CD14-positive monocyte (primary cell): ENCODE measurements around the gene LRRC47. TPM values are rescaled to one million over a fixed set of nuclear protein-coding genes. Genes with fewer than 3 reads are reported as not detected.

ENCODE experiments used
- DNase-seq, 3 donors: peaks; one replicate each; pipeline ENCODE4 v3.0.0-alpha.2; 2011 to 2022
- H2AFZ ChIP-seq: 2 replicates; pipeline ENCODE4 v1.6.0; 2012; ENCODE audit warnings: mild to moderate bottlenecking, low read depth, low read length, inconsistent platforms; ENCODE audit not compliant: insufficient read depth, poor library complexity, severe bottlenecking
- H3K27ac ChIP-seq, 2 donors: 1 replicate in 1 of 2; 2 replicates in 1 of 2; pipeline ENCODE4 v1.5.1; 2012 to 2013; ENCODE audit warnings: low read length in 2 of 2, control low read depth in 1 of 2, inconsistent platforms in 1 of 2, low read depth in 1 of 2, mild to moderate bottlenecking in 1 of 2
- H3K27me3 ChIP-seq, 2 donors: one replicate each; pipeline versions ENCODE4 v1.6.0 to v1.6.1; 2011 to 2013; ENCODE audit warnings: low read length in 2 of 2; ENCODE audit not compliant: control insufficient read depth in 2 of 2, insufficient read depth in 2 of 2
- H3K36me3 ChIP-seq, 2 donors: replicated peaks in 1 of 2; 1 replicate in 1 of 2; 2 replicates in 1 of 2; pipeline versions ENCODE4 v1.5.1 to v1.6.1; 2012 to 2013; ENCODE audit warnings: low read length in 2 of 2, control low read depth in 1 of 2, inconsistent platforms in 1 of 2, mild to moderate bottlenecking in 1 of 2; ENCODE audit not compliant: insufficient read depth in 2 of 2, control insufficient read depth in 1 of 2
- H3K4me1 ChIP-seq, 2 donors: 1 replicate in 1 of 2; 2 replicates in 1 of 2; pipeline versions ENCODE4 v1.5.1 to v1.6.1; 2012 to 2013; ENCODE audit warnings: low read length in 2 of 2, control low read depth in 1 of 2, inconsistent platforms in 1 of 2, mild to moderate bottlenecking in 1 of 2, moderate library complexity in 1 of 2; ENCODE audit not compliant: insufficient read depth in 2 of 2, control insufficient read depth in 1 of 2
- H3K4me2 ChIP-seq: replicated peaks from 2 replicates; pipeline ENCODE3; 2012; ENCODE audit warnings: low read length, moderate library complexity, mild to moderate bottlenecking; ENCODE audit not compliant: poor library complexity, severe bottlenecking; ENCODE audit errors: extremely low read depth
- H3K4me3 ChIP-seq, 3 experiments: fragments of 200-600 bp in 1 of 3; sonication (generic) in 1 of 3; replicated peaks in 1 of 3; 1 replicate in 2 of 3; 2 replicates in 1 of 3; pipeline ENCODE4 v1.5.1; 2011 to 2013; ENCODE audit warnings: low read length in 3 of 3, mild to moderate bottlenecking in 3 of 3, control low read depth in 2 of 3, low read depth in 2 of 3, inconsistent platforms in 1 of 3, moderate library complexity in 1 of 3
- H3K79me2 ChIP-seq: 2 replicates; pipeline ENCODE4 v1.6.0; 2012; ENCODE audit warnings: mild to moderate bottlenecking, control low read depth, inconsistent platforms, low read length, moderate library complexity; ENCODE audit not compliant: insufficient read depth
- H3K9ac ChIP-seq: 2 replicates; pipeline ENCODE4 v1.6.0; 2017; ENCODE audit warnings: low read length, mild to moderate bottlenecking; ENCODE audit not compliant: insufficient read depth, poor library complexity, severe bottlenecking
- H3K9me3 ChIP-seq, 2 donors: replicated peaks in 1 of 2; 1 replicate in 1 of 2; 2 replicates in 1 of 2; pipeline versions ENCODE4 v1.5.1 to v1.6.1; 2012 to 2013; ENCODE audit warnings: low read length in 2 of 2, control low read depth in 1 of 2; ENCODE audit not compliant: control insufficient read depth in 1 of 2, insufficient read depth in 1 of 2
- H4K20me1 ChIP-seq: 2 replicates; pipeline ENCODE4 v1.6.0; 2012; ENCODE audit warnings: mild to moderate bottlenecking, low read length, control low read depth, moderate library complexity; ENCODE audit not compliant: insufficient read depth
- H3K27ac Mint-ChIP-seq, 7 donors: one replicate each; pipeline ENCODE4 v1.8.0; 2020; ENCODE audit warnings: mild to moderate bottlenecking in 7 of 7, mixed read lengths in 7 of 7, moderate library complexity in 6 of 7, inconsistent platforms in 2 of 7
- H3K27me3 Mint-ChIP-seq, 3 donors: one replicate each; pipeline ENCODE4 v1.8.0; 2021 to 2022; ENCODE audit warnings: low read depth in 3 of 3, mild to moderate bottlenecking in 3 of 3, mixed read lengths in 3 of 3, moderate library complexity in 3 of 3, inconsistent platforms in 1 of 3
- H3K36me3 Mint-ChIP-seq, 2 donors: one replicate each; pipeline ENCODE4 v1.8.0; 2020; ENCODE audit warnings: mixed read lengths in 2 of 2, inconsistent platforms in 1 of 2, mild to moderate bottlenecking in 1 of 2
- H3K4me1 Mint-ChIP-seq: one replicate; pipeline ENCODE4 v1.8.0; 2020; ENCODE audit warnings: mild to moderate bottlenecking, mixed read lengths
- H3K4me3 Mint-ChIP-seq, 2 donors: one replicate each; pipeline ENCODE4 v1.8.0; 2020; ENCODE audit warnings: mild to moderate bottlenecking in 2 of 2, mixed read lengths in 2 of 2, moderate library complexity in 1 of 2
- H3K9me3 Mint-ChIP-seq, 7 donors: one replicate each; pipeline ENCODE4 v1.8.0; 2020 to 2022; ENCODE audit warnings: mixed read lengths in 7 of 7, mild to moderate bottlenecking in 6 of 7, moderate library complexity in 6 of 7, inconsistent platforms in 2 of 7
- WGBS: methylation state at CpG from one replicate; pipeline ENCODE4 v1.1.5; 2013; ENCODE audit warnings: missing lambda C conversion rate; ENCODE audit not compliant: insufficient coverage; 5-methylcytosine and 5-hydroxymethylcytosine counted together
- intact Hi-C, 2 donors: fragments of 100-400 bp; cut with micrococcal nuclease; formaldehyde crosslinking; loops; one replicate each; pipeline versions ENCODE4 v1.15.0 to v1.15.1; 2023
- polyA plus RNA-seq, 3 donors: library from polyadenylated mRNA; depleted of rRNA in 1 of 3; unstranded in 2 of 3; stranded (reverse) in 1 of 3; fragments of 300-500 nt in 2 of 3; fragments of >200 nt in 1 of 3; fragmentation: Illumina TruSeq in 2 of 3; gene quantifications; 1 replicate in 2 of 3; 2 replicates in 1 of 3; pipeline ENCODE4 v1.2.3, GENCODE V29; 2012 to 2021
- TF ChIP-seq, protein P1 (sequence below): fragments of 200-600 bp; IDR thresholded peaks from one replicate; pipeline ENCODE4 v1.8.0; 2022; ENCODE audit warnings: antibody characterized with exemption, mild to moderate bottlenecking

The LRRC47 gene
- polyA plus RNA-seq, 3 donors = 17.8 to 24.8 (median 18.0) TPM

DNA sequence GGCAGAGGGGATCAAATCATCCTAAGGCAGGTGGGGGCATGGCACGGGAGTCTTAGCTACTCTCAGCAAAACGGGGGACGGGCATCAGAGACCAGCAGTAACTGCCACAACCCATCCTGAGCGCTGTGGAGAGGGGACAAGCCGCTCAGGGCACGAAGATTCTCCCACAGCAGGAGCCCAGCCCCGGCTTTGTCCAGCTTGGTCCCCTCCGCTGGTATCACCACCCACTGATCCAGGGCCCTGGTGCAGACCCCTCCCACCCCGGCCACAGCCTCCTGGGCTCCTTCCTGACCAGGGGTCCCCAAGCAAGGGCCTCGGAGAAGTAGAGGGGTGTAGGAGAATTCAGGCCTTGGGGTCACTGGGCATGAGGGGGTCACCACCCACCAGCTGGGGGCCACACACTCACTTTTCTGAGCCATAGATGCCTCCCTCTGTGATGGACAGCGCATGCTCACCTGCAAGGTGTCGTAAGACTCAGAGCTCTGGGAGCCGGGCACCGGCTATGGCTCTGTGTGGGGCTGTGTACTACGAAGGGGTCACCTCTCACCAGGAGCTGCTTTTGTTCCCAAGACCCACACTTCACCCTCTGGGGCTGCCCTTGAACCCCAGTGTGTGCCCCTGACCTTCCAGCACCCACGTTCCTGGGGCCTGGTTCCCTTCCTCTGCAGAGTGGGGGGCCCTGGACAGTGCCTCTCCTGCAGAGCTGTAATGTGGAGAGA is 26.1 kb downstream of the LRRC47 start:
- H3K4me3 Mint-ChIP-seq = peak overlapping the region in 1 of 2 donors; percentile 28
- TF ChIP-seq, protein P1, sequence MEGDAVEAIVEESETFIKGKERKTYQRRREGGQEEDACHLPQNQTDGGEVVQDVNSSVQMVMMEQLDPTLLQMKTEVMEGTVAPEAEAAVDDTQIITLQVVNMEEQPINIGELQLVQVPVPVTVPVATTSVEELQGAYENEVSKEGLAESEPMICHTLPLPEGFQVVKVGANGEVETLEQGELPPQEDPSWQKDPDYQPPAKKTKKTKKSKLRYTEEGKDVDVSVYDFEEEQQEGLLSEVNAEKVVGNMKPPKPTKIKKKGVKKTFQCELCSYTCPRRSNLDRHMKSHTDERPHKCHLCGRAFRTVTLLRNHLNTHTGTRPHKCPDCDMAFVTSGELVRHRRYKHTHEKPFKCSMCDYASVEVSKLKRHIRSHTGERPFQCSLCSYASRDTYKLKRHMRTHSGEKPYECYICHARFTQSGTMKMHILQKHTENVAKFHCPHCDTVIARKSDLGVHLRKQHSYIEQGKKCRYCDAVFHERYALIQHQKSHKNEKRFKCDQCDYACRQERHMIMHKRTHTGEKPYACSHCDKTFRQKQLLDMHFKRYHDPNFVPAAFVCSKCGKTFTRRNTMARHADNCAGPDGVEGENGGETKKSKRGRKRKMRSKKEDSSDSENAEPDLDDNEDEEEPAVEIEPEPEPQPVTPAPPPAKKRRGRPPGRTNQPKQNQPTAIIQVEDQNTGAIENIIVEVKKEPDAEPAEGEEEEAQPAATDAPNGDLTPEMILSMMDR = no peak
- Histone ChIP-seq H3K9me3 (no peaks in the 10 kb centered on the region), H3K27ac (no peak overlapping the region), H3K4me2 (no peak overlapping the region), H3K36me3 (no peaks in the 10 kb centered on the region), H3K4me3 (no peak overlapping the region), H4K20me1 (no peaks in the 10 kb centered on the region), H2AFZ (no peak overlapping the region), H3K4me1 (peaks cover 11 to 23% of the 10 kb centered on the region in 2 donors), H3K27me3 (peaks cover 0 to 27% of the 10 kb centered on the region in 2 donors), H3K9ac (no peak overlapping the region), H3K79me2 (no peaks in the 10 kb centered on the region)
- H3K27me3 Mint-ChIP-seq = peaks cover 17 to 43% (median 20%) of the 10 kb centered on the region in 3 donors
- no peak overlapping the region for H3K27ac Mint-ChIP-seq
- no peak for DNase-seq
- peaks cover 12% of the 10 kb centered on the region for H3K4me1 Mint-ChIP-seq
- 95% methylated on average over 12 of the region's 16 CpGs for WGBS
- intact Hi-C loops = loop anchor here (5.0 to 10.0 kb wide), 3 partner anchors 132 to 145 kb away; partner anchors contain the start of genes C1orf174 (in 2 of the 2) and TPRG1L (in 1 of the 2)
- H3K9me3 Mint-ChIP-seq = peaks cover 0 to 3% (median 0%) of the 10 kb centered on the region in 7 donors
- no peaks in the 10 kb centered on the region for H3K36me3 Mint-ChIP-seq

DNA sequence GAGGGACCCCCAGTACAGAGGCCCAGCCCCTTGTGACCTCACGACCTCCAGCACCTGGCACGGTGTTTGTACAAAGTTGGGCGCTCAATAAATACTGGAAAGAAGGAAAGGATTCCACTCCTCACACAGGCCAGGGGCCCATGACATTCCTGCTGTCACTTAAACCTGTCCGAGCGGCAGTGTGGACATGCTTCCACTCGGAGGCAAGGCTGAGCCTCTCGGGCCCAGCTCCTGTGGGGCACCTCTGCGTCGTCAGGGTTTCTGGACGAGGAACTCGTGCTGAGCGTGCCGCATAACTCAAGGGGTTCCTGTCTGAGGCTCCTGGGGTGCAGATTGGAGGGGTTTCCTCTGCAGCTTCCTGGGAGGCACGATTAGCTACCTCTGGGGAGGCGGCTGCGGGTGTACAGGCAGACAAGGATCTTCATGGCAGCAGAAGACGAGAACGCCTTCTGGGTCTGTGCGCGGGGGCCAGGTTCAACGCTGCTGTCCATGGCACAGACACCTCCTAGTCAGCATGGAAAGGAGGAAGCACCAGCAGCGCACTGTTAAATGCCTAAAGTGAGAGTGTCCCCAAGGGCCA is 27.4 kb downstream of the LRRC47 start:
- Mint-ChIP-seq H3K27ac (no peak overlapping the region), H3K27me3 (peaks cover 17 to 38% (median 20%) of the 10 kb centered on the region in 3 donors), H3K36me3 (no peaks in the 10 kb centered on the region), H3K4me1 (peaks cover 9% of the 10 kb centered on the region), H3K4me3 (no peak overlapping the region), H3K9me3 (peaks cover 0 to 3% (median 0%) of the 10 kb centered on the region in 7 donors)
- Histone ChIP-seq H3K27me3 (peaks cover 0 to 27% of the 10 kb centered on the region in 2 donors), H3K79me2 (no peaks in the 10 kb centered on the region), H3K4me1 (peaks cover 8 to 19% of the 10 kb centered on the region in 2 donors), H3K27ac (no peak overlapping the region), H3K4me2 (no peak overlapping the region), H2AFZ (no peak overlapping the region), H3K36me3 (no peaks in the 10 kb centered on the region), H3K4me3 (no peak overlapping the region), H3K9ac (no peak overlapping the region), H3K9me3 (no peaks in the 10 kb centered on the region), H4K20me1 (no peaks in the 10 kb centered on the region)
- 62% methylated on average over 22 of the region's 22 CpGs for WGBS
- intact Hi-C loops = no loop called here
- no peak for DNase-seq
- TF ChIP-seq, protein P1 = no peak
